Naive thymus-derived CD8-positive, alpha-beta T cell (primary cell): ENCODE measurements around the gene ULK4. TPM values are rescaled to one million over a fixed set of nuclear protein-coding genes. Genes with fewer than 3 reads are reported as not detected.

Experiments used
- ATAC-seq, 2 donors: fragments of 150-1000 bp; cut with Tn5 transposase in 1 of 2; sonication (Bioruptor Pico), chemical (Tn5 transposase) in 1 of 2; 1 replicate in 1 of 2; 2 replicates in 1 of 2; pipeline ENCODE4 v1.10.0; 2021; ENCODE audit warnings: mild to moderate bottlenecking in 2 of 2, moderate library complexity in 2 of 2
- POLR2A ChIA-PET: fragments of 350-600 bp; sonication (Branson Sonifier 250); formaldehyde crosslinking; loops from one replicate; lab custom pipeline; 2021; ENCODE audit warnings: antibody characterized with exemption; lab: Charles Lee
- DNase-seq, 10 donors: peaks; one replicate each; pipeline versions ENCODE4 v3.0.0 to v3.0.0-alpha.2; 2020 to 2022
- H3K27ac Mint-ChIP-seq, 10 donors: one replicate each; pipeline ENCODE4 v1.8.0; 2020 to 2022; ENCODE audit warnings: mild to moderate bottlenecking in 10 of 10, mixed read lengths in 10 of 10, moderate library complexity in 4 of 10, inconsistent platforms in 1 of 10
- H3K27me3 Mint-ChIP-seq, 5 donors: one replicate each; pipeline ENCODE4 v1.8.0; 2021 to 2022; ENCODE audit warnings: mixed read lengths in 5 of 5
- H3K36me3 Mint-ChIP-seq, 3 donors: one replicate each; pipeline ENCODE4 v1.8.0; 2020 to 2022; ENCODE audit warnings: mixed read lengths in 3 of 3, mild to moderate bottlenecking in 2 of 3, inconsistent platforms in 1 of 3
- H3K4me1 Mint-ChIP-seq, 4 donors: one replicate each; pipeline ENCODE4 v1.8.0; 2021 to 2022; ENCODE audit warnings: mixed read lengths in 4 of 4
- H3K4me3 Mint-ChIP-seq, 10 donors: one replicate each; pipeline ENCODE4 v1.8.0; 2020 to 2022; ENCODE audit warnings: mild to moderate bottlenecking in 10 of 10, mixed read lengths in 10 of 10, moderate library complexity in 6 of 10, inconsistent platforms in 1 of 10
- H3K9me3 Mint-ChIP-seq, 9 donors: one replicate each; pipeline ENCODE4 v1.8.0; 2020 to 2022; ENCODE audit warnings: mixed read lengths in 9 of 9, mild to moderate bottlenecking in 3 of 9, inconsistent platforms in 1 of 9, moderate library complexity in 1 of 9
- polyA plus RNA-seq, 3 donors: library from polyadenylated mRNA; unstranded; fragments of 300-500 nt; fragmentation: Illumina TruSeq; gene quantifications; one replicate each; pipeline ENCODE4 v1.2.3, GENCODE V29; 2021
- total RNA-seq, 8 experiments: library from RNA in 2 of 8; stranded (reverse) in 2 of 8; gene quantifications; one replicate each; pipeline ENCODE4 v1.2.3 and lab custom pipeline; 2021 to 2026

ULK4 gene
- total and polyA plus RNA-seq, 5 experiments from 2014 or later = 6.6 to 16.8 (median 10.7) TPM

DNA sequence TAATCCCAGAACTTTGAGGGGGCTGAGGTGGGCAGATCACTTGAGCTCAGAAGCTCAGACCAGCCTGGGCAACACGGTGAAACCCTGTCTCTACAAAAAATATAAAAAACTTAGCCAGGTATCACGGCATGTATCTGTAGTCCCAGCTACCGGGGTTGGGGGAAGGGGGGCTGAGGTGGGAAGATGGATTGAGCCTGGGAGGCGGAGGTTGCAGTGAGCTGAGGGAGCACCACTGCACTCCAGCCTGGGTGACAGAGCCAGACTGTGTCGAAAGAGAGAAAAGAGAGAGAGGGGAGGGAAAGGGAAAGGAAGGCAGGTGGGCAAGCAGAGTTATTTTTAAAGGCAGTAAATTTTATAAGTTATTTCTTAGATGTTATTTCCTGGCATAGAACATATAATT is 368.1 kb downstream of the ULK4 start:
- Mint-ChIP-seq H3K27me3 (no peaks in the 10 kb centered on the region), H3K36me3 (peaks cover 0 to 8% (median 4%) of the 10 kb centered on the region in 3 donors), H3K4me3 (no peak overlapping the region), H3K4me1 (peaks cover 0 to 2% (median under 1%) of the 10 kb centered on the region in 4 donors), H3K9me3 (peaks cover 0 to 1% (median 0%) of the 10 kb centered on the region in 9 donors), H3K27ac (no peak overlapping the region)
- POLR2A ChIA-PET = no interaction called here
- DNase-seq (no peak), ATAC-seq (no peak)

- Mint-ChIP-seq H3K27me3 (no peaks in the 10 kb centered on the region), H3K4me3 (no peak overlapping the region), H3K9me3 (no peaks in the 10 kb centered on the region), H3K4me1 (peaks cover 0 to 2% (median under 1%) of the 10 kb centered on the region in 4 donors), H3K36me3 (peaks cover 0 to 8% (median 4%) of the 10 kb centered on the region in 3 donors), H3K27ac (no peak overlapping the region)
- POLR2A ChIA-PET = no interaction called here
- no peak for DNase-seq
- no peak for ATAC-seq
Measured at GRCh38 chr3:41592753-41593510, 369.0 kb downstream of the ULK4 start.

DNA sequence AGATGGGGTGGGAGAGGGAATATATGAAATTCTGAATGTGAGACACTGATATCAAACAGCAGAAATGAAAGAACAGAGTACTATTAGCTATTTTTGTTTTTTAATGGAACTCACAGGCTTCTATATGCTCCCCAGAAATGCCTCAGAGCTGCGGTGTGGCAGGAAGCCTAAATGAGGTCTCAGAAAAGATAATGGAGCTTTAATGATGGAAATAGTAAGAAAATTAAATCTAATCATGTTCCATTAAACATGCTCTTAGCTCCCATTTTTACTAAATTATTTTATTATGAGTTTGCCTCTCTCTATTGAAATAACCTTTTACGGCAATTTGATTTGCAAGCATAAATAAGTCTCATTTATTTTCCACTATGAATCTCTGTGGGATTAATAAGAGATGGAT is 378.9 kb downstream of the ULK4 start:
- ATAC-seq = no peak
- H3K36me3 Mint-ChIP-seq = peaks cover 0 to 38% (median 15%) of the 10 kb centered on the region in 3 donors
- H3K9me3 Mint-ChIP-seq = peaks cover 0 to 8% (median 0%) of the 10 kb centered on the region in 9 donors
- H3K27ac Mint-ChIP-seq = no peak overlapping the region
- POLR2A ChIA-PET = no interaction called here
- peaks cover 0 to 5% (median under 1%) of the 10 kb centered on the region in 4 donors for H3K4me1 Mint-ChIP-seq
- no peaks in the 10 kb centered on the region for H3K27me3 Mint-ChIP-seq
- no peak for DNase-seq
- no peak overlapping the region for H3K4me3 Mint-ChIP-seq

GRCh38 chr3:41581700-41582099 is 380.2 kb downstream of the ULK4 start:
- ATAC-seq = no peak
- peak overlapping the region in 1 of 10 donors; percentile 44 for H3K27ac Mint-ChIP-seq

DNA sequence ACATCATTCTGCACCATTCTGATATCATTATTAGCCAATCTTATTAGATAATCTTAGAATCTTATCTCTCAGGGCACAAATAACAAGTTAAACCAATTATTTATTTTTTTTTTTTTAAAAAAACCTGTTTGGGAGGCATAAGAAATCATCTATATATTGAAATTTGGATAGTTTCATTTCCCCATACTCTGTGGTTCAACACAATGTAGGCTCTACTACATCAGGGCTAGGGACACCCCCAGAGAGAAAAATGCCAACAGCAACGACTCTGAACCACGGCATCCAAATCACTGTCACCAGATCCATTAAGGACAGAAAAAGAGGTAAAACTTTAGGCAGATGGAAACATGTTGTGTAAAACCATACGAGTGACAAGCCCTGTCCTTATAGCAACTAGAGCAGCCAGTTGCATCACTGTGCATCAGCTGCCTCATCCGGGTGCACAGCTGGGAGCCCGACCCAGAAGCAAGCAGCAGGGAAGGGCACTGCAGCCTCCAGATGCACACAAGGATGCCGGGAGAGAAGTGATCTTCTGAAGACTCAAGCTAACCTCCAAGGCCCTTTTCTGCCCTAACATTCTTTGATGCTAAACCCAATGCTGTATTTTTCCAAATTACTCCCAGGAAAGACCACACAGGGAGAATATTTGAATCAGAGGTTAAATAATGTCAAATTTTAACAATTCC is 381.5 kb downstream of the ULK4 start:
- Mint-ChIP-seq H3K27ac (no peak overlapping the region), H3K9me3 (peaks cover 0 to 8% (median 0%) of the 10 kb centered on the region in 9 donors), H3K4me3 (no peak overlapping the region), H3K36me3 (peaks cover 0 to 26% (median 15%) of the 10 kb centered on the region in 3 donors), H3K4me1 (peaks cover 0 to 5% (median under 1%) of the 10 kb centered on the region in 4 donors), H3K27me3 (no peaks in the 10 kb centered on the region)
- POLR2A ChIA-PET = no interaction called here
- DNase-seq (no peak), ATAC-seq (no peak)

More at GRCh38 chr3:41581700-41582099, 380.2 kb downstream of the ULK4 start:
- no peak for DNase-seq
- POLR2A ChIA-PET = no interaction called here
- Mint-ChIP-seq H3K36me3 (peaks cover 0 to 37% (median 15%) of the 10 kb centered on the region in 3 donors), H3K9me3 (peaks cover 0 to 8% (median 0%) of the 10 kb centered on the region in 9 donors), H3K4me1 (peaks cover 0 to 5% (median under 1%) of the 10 kb centered on the region in 4 donors), H3K27me3 (no peaks in the 10 kb centered on the region), H3K4me3 (no peak overlapping the region)

DNA sequence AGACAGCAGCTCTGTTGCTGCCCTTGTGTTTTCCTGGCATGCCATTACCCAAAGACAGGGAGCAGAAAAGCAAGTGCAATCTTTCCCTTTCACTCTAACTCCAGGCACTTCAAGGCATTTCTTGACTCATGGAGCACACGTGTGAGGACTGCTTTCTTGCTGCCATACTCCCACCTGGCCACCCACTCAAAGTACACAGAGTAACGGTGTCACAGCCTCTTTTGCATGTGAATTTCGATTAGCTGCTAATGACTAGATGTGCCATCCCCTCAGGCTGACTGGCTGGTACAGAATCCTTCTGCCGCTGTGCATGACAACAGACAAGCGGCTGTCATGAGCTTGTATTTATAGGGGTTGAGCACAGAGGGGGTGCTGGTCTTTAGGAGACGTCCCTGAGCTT is 382.0 kb downstream of the ULK4 start:
- Mint-ChIP-seq H3K4me3 (no peak overlapping the region), H3K4me1 (peaks cover 0 to 5% (median under 1%) of the 10 kb centered on the region in 4 donors), H3K27ac (no peak overlapping the region), H3K27me3 (no peaks in the 10 kb centered on the region), H3K36me3 (peaks cover 0 to 23% (median 15%) of the 10 kb centered on the region in 3 donors), H3K9me3 (peaks cover 0 to 8% (median 0%) of the 10 kb centered on the region in 9 donors)
- no peak for DNase-seq
- no peak for ATAC-seq
- POLR2A ChIA-PET = no interaction called here

- no peak overlapping the region for H3K4me3 Mint-ChIP-seq
- no peaks in the 10 kb centered on the region for H3K27me3 Mint-ChIP-seq
- H3K4me1 Mint-ChIP-seq = peaks cover 0 to 5% (median under 1%) of the 10 kb centered on the region in 4 donors
- DNase-seq = no peak
- H3K27ac Mint-ChIP-seq = no peak overlapping the region
- POLR2A ChIA-PET = no interaction called here
- H3K36me3 Mint-ChIP-seq = peaks cover 0 to 19% (median 19%) of the 10 kb centered on the region in 3 donors
- H3K9me3 Mint-ChIP-seq = peaks cover 0 to 8% (median 0%) of the 10 kb centered on the region in 9 donors
- ATAC-seq = no peak
Measured at GRCh38 chr3:41578798-41579197, 383.1 kb downstream of the ULK4 start.

DNA sequence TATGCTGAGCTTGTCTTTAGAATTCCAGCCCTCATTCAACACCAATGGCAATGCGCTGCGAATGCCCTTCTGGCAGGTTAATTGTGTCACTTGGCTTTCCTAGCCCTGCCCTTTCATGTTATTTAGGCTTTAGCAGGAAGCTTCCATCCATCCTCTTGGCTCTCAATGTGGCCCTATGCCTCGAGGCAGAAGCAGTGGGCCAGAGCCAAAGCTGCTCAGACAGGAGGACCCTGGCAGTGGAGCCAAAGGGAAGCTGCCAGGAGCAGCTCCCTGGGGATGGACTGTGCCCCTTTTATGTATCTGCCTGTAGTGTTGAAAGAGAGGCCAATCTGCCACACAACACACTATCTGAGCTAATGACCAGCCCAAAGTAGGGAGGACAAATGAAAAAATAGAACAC is 386.2 kb downstream of the ULK4 start:
- no peaks in the 10 kb centered on the region for H3K27me3 Mint-ChIP-seq
- POLR2A ChIA-PET = no interaction called here
- H3K27ac Mint-ChIP-seq = no peak overlapping the region
- peaks cover 0 to 3% (median 0%) of the 10 kb centered on the region in 4 donors for H3K4me1 Mint-ChIP-seq
- no peak for ATAC-seq
- H3K36me3 Mint-ChIP-seq = peaks cover 0 to 5% (median 4%) of the 10 kb centered on the region in 3 donors
- H3K4me3 Mint-ChIP-seq = no peak overlapping the region
- H3K9me3 Mint-ChIP-seq = peaks cover 0 to 6% (median 0%) of the 10 kb centered on the region in 9 donors
- no peak for DNase-seq

GRCh38 chr3:41574900-41575299 is 387.0 kb downstream of the ULK4 start:
- Mint-ChIP-seq H3K36me3 (peaks cover 0 to 5% (median 4%) of the 10 kb centered on the region in 3 donors), H3K27me3 (no peaks in the 10 kb centered on the region), H3K9me3 (peaks cover 0 to 7% (median 0%) of the 10 kb centered on the region in 9 donors), H3K4me1 (peaks cover 0 to 3% (median 0%) of the 10 kb centered on the region in 4 donors), H3K27ac (no peak overlapping the region), H3K4me3 (no peak overlapping the region)
- no peak for DNase-seq
- POLR2A ChIA-PET = no interaction called here
- no peak for ATAC-seq

DNA sequence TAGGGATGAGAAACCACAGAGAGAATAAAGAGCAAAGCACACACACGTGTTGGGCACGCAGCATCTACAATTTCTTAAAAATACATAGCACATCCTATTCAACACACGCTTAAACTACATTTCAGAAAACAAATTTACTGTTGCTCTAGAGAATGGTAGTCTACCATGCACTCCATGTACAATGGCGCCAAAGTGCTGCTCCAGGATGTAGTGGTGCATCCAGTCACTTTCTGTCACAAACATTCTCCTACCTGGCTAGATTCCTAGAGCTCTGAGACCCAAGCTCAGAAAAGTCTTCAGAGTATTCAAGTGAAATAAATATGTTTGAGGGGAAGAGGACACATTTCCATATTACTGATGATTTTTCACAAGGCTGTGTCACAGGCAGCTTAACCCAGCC is 388.3 kb downstream of the ULK4 start:
- no peak overlapping the region for H3K27ac Mint-ChIP-seq
- ATAC-seq = no peak
- H3K9me3 Mint-ChIP-seq = peaks cover 0 to 2% (median 0%) of the 10 kb centered on the region in 9 donors
- peaks cover 0 to 9% (median 4%) of the 10 kb centered on the region in 3 donors for H3K36me3 Mint-ChIP-seq
- no peak for DNase-seq
- POLR2A ChIA-PET = no interaction called here
- no peak overlapping the region for H3K4me3 Mint-ChIP-seq
- no peaks in the 10 kb centered on the region for H3K27me3 Mint-ChIP-seq
- H3K4me1 Mint-ChIP-seq = peaks cover 0 to 3% (median 0%) of the 10 kb centered on the region in 4 donors

DNA sequence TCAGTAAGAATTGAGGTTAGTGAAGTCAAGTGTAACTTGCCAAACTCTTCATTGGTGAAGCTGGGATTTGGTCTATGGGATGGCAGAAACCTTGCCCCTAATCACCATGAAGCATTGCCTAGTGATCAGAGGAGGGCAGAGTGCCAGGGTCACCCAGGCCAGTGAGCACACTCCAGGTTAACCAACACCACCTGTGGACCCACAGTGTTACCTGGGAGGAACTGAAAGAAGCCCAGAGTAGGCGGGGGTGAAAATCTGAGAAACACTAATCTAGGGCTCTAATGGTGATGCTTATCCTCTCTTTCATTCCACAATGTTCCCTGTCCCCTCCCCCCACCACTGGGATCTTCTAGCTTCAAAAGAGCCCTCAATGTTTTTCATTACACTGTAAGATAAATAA is 389.8 kb downstream of the ULK4 start:
- Mint-ChIP-seq H3K4me1 (peaks cover 0 to 3% (median 0%) of the 10 kb centered on the region in 4 donors), H3K27me3 (no peaks in the 10 kb centered on the region), H3K36me3 (peaks cover 0 to 18% (median 4%) of the 10 kb centered on the region in 3 donors), H3K9me3 (peaks cover 0 to 2% (median 0%) of the 10 kb centered on the region in 9 donors), H3K4me3 (no peak overlapping the region), H3K27ac (no peak overlapping the region)
- no peak for DNase-seq
- POLR2A ChIA-PET = no interaction called here
- no peak for ATAC-seq

DNA sequence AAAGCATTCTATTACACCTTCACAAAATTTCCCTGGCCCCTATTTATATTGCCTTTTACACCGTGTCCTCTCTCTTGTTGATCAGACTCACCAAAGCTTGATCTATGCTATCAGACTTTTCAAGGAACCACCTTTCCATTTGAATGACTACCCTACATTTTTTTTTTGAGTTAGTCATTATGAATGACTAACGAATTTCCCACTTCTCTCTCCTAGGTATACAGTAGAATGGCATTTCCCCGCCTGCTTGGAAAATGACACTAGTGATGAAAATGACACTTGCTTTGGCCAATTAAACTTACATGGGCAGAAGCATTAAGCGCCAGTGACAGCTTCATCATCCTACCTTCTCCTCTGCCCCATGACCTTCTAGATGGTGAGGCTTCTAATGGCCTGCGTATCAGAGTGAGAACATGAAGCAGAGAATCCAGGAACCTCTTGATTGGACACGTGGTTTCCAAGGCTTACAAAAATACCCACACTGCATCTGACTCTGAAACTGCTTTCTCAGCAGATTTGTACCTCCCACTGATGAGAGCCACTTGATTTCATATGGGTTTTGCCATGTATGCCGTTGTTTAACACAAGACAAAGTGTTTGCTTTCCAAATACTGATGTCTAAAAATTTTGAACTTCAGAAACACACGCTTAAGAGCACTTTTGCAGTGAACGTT is 392.1 kb downstream of the ULK4 start:
- POLR2A ChIA-PET = no interaction called here
- Mint-ChIP-seq H3K4me3 (no peak overlapping the region), H3K4me1 (peaks cover 0 to 3% (median 0%) of the 10 kb centered on the region in 4 donors), H3K36me3 (peaks cover 4 to 40% (median 5%) of the 10 kb centered on the region in 3 donors), H3K9me3 (peaks cover 0 to 2% (median 0%) of the 10 kb centered on the region in 9 donors), H3K27me3 (no peaks in the 10 kb centered on the region), H3K27ac (no peak overlapping the region)
- DNase-seq (no peak), ATAC-seq (no peak)
